Measurements from ENCODE around the gene KY.

The KY gene

DNA sequence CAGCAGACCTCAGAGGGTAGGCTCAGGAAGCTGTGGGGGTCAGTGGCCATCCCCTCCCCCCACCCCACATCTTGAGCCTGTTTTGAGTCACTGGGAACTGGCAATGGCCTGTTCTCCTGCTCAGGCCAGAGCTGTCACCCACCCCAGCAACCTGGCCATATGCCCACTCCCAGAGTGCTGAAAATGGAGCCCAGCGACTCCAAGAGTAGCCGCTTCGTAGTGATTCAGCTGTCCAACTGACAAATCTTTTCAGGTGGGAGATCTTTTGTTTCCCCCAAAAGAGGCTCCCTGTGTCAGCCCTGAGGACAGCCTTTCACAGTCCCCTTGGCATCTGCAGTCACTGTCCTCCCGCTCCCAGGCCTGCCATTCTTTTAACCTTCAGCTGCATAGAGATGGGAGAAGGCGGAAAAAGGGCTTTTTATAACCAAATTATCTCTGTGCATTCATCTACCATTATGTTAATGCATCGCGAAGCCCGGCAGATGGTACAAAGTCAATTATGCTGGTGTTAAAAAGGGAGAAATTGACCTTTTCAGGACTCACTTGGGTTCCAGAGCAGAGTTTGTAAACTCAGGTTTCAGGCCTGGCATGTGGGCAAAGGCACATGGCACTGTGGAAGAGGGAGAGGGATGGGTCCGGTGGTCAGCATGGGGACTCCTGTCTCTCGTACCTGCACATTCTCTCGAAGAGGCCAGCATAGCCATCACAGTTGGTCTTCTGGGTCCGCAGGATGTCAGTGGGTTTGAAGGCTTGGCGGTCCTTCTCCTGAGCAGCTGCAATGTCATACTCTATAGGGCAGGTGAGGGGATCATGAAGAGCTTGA lies 32.1 kb downstream of the KY start:
- Histone ChIP-seq H3K27me3 (ENCODE audit: control insufficient read depth, low read length) (no peaks in the 10 kb centered on the region), H3K36me3 (ENCODE audit: control insufficient read depth, low read length) (no peaks in the 10 kb centered on the region), H3K4me1 (ENCODE audit: control insufficient read depth, low read length) (no peaks in the 10 kb centered on the region), H3K9me3 (ENCODE audit: control insufficient read depth, insufficient read depth, low read length) (no peaks in the 10 kb centered on the region), H3F3A (ENCODE audit: control insufficient read depth, insufficient read depth) (no peaks in the 10 kb centered on the region), H3K4me3 (ENCODE audit: low read length) (no peak overlapping the region), H3K4me2 (ENCODE audit: low read length) (no peak overlapping the region), H4K20me1 (ENCODE audit: control insufficient read depth, insufficient read depth, low read depth, low read length) (no peaks in the 10 kb centered on the region), H3K9me2 (replicated peaks; ENCODE audit: control insufficient read depth, low read length) (no peaks in the 10 kb centered on the region), H3K79me2 (ENCODE audit: control insufficient read depth, low read length) (no peaks in the 10 kb centered on the region), H3K27ac (ENCODE audit: low read depth, low read length) (no peak overlapping the region)
- TF ChIP-seq, protein P1, sequence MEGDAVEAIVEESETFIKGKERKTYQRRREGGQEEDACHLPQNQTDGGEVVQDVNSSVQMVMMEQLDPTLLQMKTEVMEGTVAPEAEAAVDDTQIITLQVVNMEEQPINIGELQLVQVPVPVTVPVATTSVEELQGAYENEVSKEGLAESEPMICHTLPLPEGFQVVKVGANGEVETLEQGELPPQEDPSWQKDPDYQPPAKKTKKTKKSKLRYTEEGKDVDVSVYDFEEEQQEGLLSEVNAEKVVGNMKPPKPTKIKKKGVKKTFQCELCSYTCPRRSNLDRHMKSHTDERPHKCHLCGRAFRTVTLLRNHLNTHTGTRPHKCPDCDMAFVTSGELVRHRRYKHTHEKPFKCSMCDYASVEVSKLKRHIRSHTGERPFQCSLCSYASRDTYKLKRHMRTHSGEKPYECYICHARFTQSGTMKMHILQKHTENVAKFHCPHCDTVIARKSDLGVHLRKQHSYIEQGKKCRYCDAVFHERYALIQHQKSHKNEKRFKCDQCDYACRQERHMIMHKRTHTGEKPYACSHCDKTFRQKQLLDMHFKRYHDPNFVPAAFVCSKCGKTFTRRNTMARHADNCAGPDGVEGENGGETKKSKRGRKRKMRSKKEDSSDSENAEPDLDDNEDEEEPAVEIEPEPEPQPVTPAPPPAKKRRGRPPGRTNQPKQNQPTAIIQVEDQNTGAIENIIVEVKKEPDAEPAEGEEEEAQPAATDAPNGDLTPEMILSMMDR (IDR thresholded peaks at IDR 0.05; ENCODE audit: low read depth, low read length, poor library complexity, severe bottlenecking): no peak
- no peak for TF ChIP-seq EZH2phosphoT487 (IDR thresholded peaks at IDR 0.05; ENCODE audit: borderline replicate concordance, low read length)

DNA sequence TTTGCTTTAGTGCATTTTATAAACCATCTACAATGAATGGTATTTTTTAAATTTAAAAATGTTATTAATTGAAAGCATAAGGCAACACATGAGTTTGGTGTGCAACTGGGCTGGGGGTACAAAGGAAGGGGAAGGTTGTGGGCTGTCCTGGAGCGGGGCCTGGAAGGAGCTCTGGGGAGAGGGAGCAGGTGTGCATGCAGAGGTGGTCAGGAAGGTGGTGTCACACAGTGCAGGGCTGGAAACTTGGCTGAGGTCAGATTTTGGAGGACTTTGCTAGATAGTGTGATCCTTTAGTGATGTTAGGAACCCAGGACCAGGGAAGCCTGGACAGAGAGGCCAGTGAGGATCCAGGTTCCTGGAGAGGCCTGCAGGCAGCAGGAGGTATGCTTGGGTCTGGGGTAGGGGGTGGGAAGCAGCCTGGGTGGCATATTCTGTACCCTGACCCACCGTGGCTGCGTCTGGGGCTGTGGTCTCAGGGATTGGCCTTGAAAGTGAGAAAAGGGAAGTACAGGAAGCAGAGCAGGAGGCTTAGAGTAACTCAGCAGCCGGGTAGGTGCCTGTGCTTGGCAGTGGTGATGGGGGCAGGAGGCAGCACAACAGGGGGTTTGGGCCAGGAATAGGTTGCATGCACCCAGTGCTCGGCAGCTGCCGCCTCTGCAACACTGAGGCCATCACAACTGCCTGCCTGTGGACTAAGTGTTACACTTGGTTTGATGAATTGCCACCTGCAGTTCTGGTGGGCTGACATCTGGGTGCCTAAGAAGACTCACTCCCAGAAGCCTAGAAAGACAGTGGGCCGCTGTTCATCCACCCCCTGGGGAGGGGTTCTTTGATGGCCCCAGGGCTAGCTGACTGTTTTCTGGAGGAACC lies 33.0 kb downstream of the KY start:
- no peaks in the 10 kb centered on the region for H3K27me3 ChIP-seq (ENCODE audit: control insufficient read depth, low read length)
- H3F3A ChIP-seq (ENCODE audit: control insufficient read depth, insufficient read depth): no peaks in the 10 kb centered on the region
- no peaks in the 10 kb centered on the region for H3K9me3 ChIP-seq (ENCODE audit: control insufficient read depth, insufficient read depth, low read length)
- TF ChIP-seq, protein P1 (IDR thresholded peaks at IDR 0.05; ENCODE audit: low read depth, low read length, poor library complexity, severe bottlenecking): no peak
- no peak for TF ChIP-seq EZH2phosphoT487 (IDR thresholded peaks at IDR 0.05; ENCODE audit: borderline replicate concordance, low read length)
- H3K4me3 ChIP-seq (ENCODE audit: low read length): no peak overlapping the region
- H3K9me2 ChIP-seq (replicated peaks; ENCODE audit: control insufficient read depth, low read length): no peaks in the 10 kb centered on the region
- no peak overlapping the region for H3K27ac ChIP-seq (ENCODE audit: low read depth, low read length)
- no peak overlapping the region for H3K4me2 ChIP-seq (ENCODE audit: low read length)
- no peaks in the 10 kb centered on the region for H3K4me1 ChIP-seq (ENCODE audit: control insufficient read depth, low read length)
- no peaks in the 10 kb centered on the region for H3K79me2 ChIP-seq (ENCODE audit: control insufficient read depth, low read length)
- no peaks in the 10 kb centered on the region for H4K20me1 ChIP-seq (ENCODE audit: control insufficient read depth, insufficient read depth, low read depth, low read length)
- no peaks in the 10 kb centered on the region for H3K36me3 ChIP-seq (ENCODE audit: control insufficient read depth, low read length)

DNA sequence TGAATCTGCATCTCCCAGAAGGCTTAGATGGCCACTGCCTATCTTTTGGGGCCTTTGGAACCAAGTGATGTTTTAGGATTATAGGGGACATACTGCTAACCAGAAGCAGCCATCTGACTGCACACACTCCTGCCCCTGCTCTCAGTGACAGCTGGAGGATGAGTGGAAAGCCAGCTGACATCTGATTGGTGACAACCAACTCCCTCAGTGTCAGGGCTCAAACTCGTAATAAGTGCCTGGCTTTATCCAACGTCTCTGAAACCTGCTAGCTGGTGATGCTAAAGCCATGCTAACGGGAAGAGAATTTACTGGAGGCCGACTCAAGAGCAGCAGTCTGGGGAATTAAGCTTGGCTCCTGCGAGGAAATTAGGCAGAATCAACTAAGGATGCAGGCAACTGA lies 35.1 kb downstream of the KY start:
- Histone ChIP-seq H3K79me2 (ENCODE audit: control insufficient read depth, low read length) (no peaks in the 10 kb centered on the region), H3K4me2 (ENCODE audit: low read length) (no peak overlapping the region), H4K20me1 (ENCODE audit: control insufficient read depth, insufficient read depth, low read depth, low read length) (no peaks in the 10 kb centered on the region), H3K4me3 (ENCODE audit: low read length) (no peak overlapping the region), H3K36me3 (ENCODE audit: control insufficient read depth, low read length) (no peaks in the 10 kb centered on the region), H3F3A (ENCODE audit: control insufficient read depth, insufficient read depth) (no peaks in the 10 kb centered on the region), H3K9me3 (ENCODE audit: control insufficient read depth, insufficient read depth, low read length) (no peaks in the 10 kb centered on the region), H3K9me2 (replicated peaks; ENCODE audit: control insufficient read depth, low read length) (no peaks in the 10 kb centered on the region), H3K4me1 (ENCODE audit: control insufficient read depth, low read length) (no peaks in the 10 kb centered on the region), H3K27ac (ENCODE audit: low read depth, low read length) (no peak overlapping the region), H3K27me3 (ENCODE audit: control insufficient read depth, low read length) (no peaks in the 10 kb centered on the region)
- no peak for TF ChIP-seq EZH2phosphoT487 (IDR thresholded peaks at IDR 0.05; ENCODE audit: borderline replicate concordance, low read length)
- TF ChIP-seq, protein P1 (IDR thresholded peaks at IDR 0.05; ENCODE audit: low read depth, low read length, poor library complexity, severe bottlenecking): no peak

Data from DOHH2 (cell line).